K562 (cell line): ENCODE data around the gene TDRD9. TPM values are rescaled to one million over a fixed set of nuclear protein-coding genes. Genes with fewer than 3 reads are reported as not detected.

Source experiments
- ATAC-seq: fragments of 200-7000 bp; cut with Tn5 transposase; 3 replicates; pipeline ENCODE4 v1.9.1; 2020; ENCODE audit warnings: moderate library complexity
- BruUV-seq: library from RNA; stranded (reverse); fragments of 400-500 nt; replicated peaks from 2 replicates; lab custom pipeline; 2021; lab: Mats Ljungman, UMichigan
- CTCF ChIA-PET: fragments of 300-600 bp; formaldehyde crosslinking; extraction: SDS; loops from one replicate; lab custom pipeline; 2021; ENCODE audit warnings: low intra/inter-chr PET ratio; lab: Yijun Ruan, JAX
- POLR2A ChIA-PET: fragments of 300-600, 350-650 bp; sonication (Branson Sonifier 250); formaldehyde crosslinking; extraction: SDS; loops from one replicate; lab custom pipeline; 2021; ENCODE audit warnings: antibody characterized with exemption, inconsistent platforms; lab: Yijun Ruan, JAX
- DNase-seq, 4 experiments: peaks; one replicate each; pipeline versions ENCODE4 v3.0.0 to v3.0.0-alpha.2; 2011 to 2018; ENCODE audit warnings: low spot score in 3 of 4, mixed read lengths in 3 of 4; ENCODE audit errors: extremely low read depth in 1 of 4
- FAIRE-seq: peaks from 2 replicates; lab custom pipeline; 2011; peaks lifted over from hg19 to GRCh38; lab: Jason Lieb, UNC
- H2AFZ ChIP-seq: 2 replicates; pipeline ENCODE4 v1.6.0; 2011; ENCODE audit warnings: low read depth, low read length, control low read depth, inconsistent platforms
- H3K27ac ChIP-seq: fragments of 200-600 bp; 3 replicates; pipeline ENCODE4 v1.8.0; 2011; ENCODE audit warnings: low read depth, mild to moderate bottlenecking, control low read depth, inconsistent platforms, low read length, moderate library complexity, mixed read lengths; ENCODE audit errors: extremely low read depth
- H3K27me3 ChIP-seq, 2 experiments: fragments of 300-600 bp in 1 of 2; 2 replicates in 1 of 2; 3 replicates in 1 of 2; pipeline versions ENCODE4 v1.6.0 to v1.8.0; 2011; ENCODE audit warnings: inconsistent platforms in 2 of 2, low read length in 2 of 2, mild to moderate bottlenecking in 1 of 2, mixed read lengths in 1 of 2, moderate library complexity in 1 of 2; ENCODE audit not compliant: control insufficient read depth in 2 of 2, insufficient read depth in 2 of 2
- H3K36me3 ChIP-seq: fragments of 300-600 bp; 3 replicates; pipeline ENCODE4 v1.8.0; 2011; ENCODE audit warnings: mild to moderate bottlenecking, low read length, inconsistent platforms; ENCODE audit not compliant: control insufficient read depth, insufficient read depth
- H3K4me1 ChIP-seq, 2 experiments: fragments of 200-600 bp in 1 of 2; replicated peaks in 1 of 2; 2 replicates in 1 of 2; 3 replicates in 1 of 2; pipeline versions ENCODE4 v1.5.1 to v1.8.0; 2011; ENCODE audit warnings: inconsistent platforms in 2 of 2, low read length in 2 of 2, mild to moderate bottlenecking in 1 of 2, mixed read lengths in 1 of 2, moderate library complexity in 1 of 2; ENCODE audit not compliant: control insufficient read depth in 2 of 2, insufficient read depth in 2 of 2
- H3K4me2 ChIP-seq: 2 replicates; pipeline ENCODE4 v1.6.1; 2011; ENCODE audit warnings: low read length, control low read depth, inconsistent platforms, mixed read lengths; ENCODE audit not compliant: insufficient read depth
- H3K4me3 ChIP-seq: fragments of 200-600 bp; sonication (generic), shearing (Covaris generic); 2 replicates; pipeline ENCODE4 v1.5.1; 2016; ENCODE audit warnings: control low read depth, inconsistent platforms
- H3K79me2 ChIP-seq: fragments of 200-600 bp; 3 replicates; pipeline ENCODE4 v1.8.0; 2011; ENCODE audit warnings: low read length, inconsistent platforms; ENCODE audit not compliant: control insufficient read depth, insufficient read depth
- H3K9ac ChIP-seq, 2 experiments: 2 replicates each; pipeline versions ENCODE4 v1.6.0 to v1.6.1; 2011; ENCODE audit warnings: low read depth in 2 of 2, low read length in 2 of 2, control low read depth in 1 of 2, inconsistent platforms in 1 of 2, mild to moderate bottlenecking in 1 of 2, mixed read lengths in 1 of 2; ENCODE audit not compliant: insufficient read depth in 1 of 2
- H3K9me1 ChIP-seq: one replicate; pipeline ENCODE4 v1.6.0; 2011; ENCODE audit warnings: inconsistent platforms, mild to moderate bottlenecking, low read length, moderate library complexity; ENCODE audit not compliant: control insufficient read depth, insufficient read depth
- H3K9me3 ChIP-seq: replicated peaks from 2 replicates; pipeline ENCODE4 v1.5.1; 2011; ENCODE audit warnings: low read depth, low read length, inconsistent platforms; ENCODE audit not compliant: control insufficient read depth, insufficient read depth
- H4K20me1 ChIP-seq: replicated peaks from 2 replicates; pipeline ENCODE4 v1.6.1; 2011; ENCODE audit warnings: low read length, inconsistent platforms, mixed read lengths; ENCODE audit not compliant: control insufficient read depth, insufficient read depth
- CBFA2T2 ChIP-seq: fragments of 450-650 bp; conservative IDR thresholded peaks from 2 replicates; pipeline ENCODE4 v1.6.1; 2017; ENCODE audit warnings: mild to moderate bottlenecking
- CBFA2T3 ChIP-seq: fragments of 450-650 bp; IDR thresholded peaks from 2 replicates; pipeline ENCODE4 v1.6.1; 2017
- CHD4 ChIP-seq: fragments of 200-600 bp; sonication (generic); IDR thresholded peaks from 3 replicates; pipeline ENCODE4 v1.6.1; 2012; ENCODE audit warnings: low read depth, mild to moderate bottlenecking, mixed read lengths, low read length, inconsistent platforms; ENCODE audit not compliant: insufficient read depth, insufficient replicate concordance, poor library complexity, severe bottlenecking
- PHF21A ChIP-seq: fragments of 450-650 bp; IDR thresholded peaks from 2 replicates; pipeline ENCODE4 v1.6.1; 2017; ENCODE audit warnings: low read depth, borderline replicate concordance
- PTRF ChIP-seq: fragments of 450-650 bp; IDR thresholded peaks from 2 replicates; pipeline ENCODE4 v1.6.1; 2016; ENCODE audit warnings: mild to moderate bottlenecking, missing genetic modification characterization, missing compliant biosample characterization
- RFX5 ChIP-seq: IDR thresholded peaks from 2 replicates; pipeline ENCODE4 v1.6.1; 2011; ENCODE audit warnings: low read depth, mild to moderate bottlenecking, improper control_type of control experiment, low read length
- STAT5A ChIP-seq: IDR thresholded peaks from 2 replicates; pipeline ENCODE4 v1.6.1; 2012; ENCODE audit warnings: low read length, inconsistent platforms, borderline replicate concordance
- USF2 ChIP-seq: sonication (generic); formaldehyde crosslinking; IDR thresholded peaks from 2 replicates; pipeline ENCODE4 v1.5.0; 2020; ENCODE audit warnings: missing genetic modification reagents
- ZC3H4 ChIP-seq: sonication (generic); formaldehyde crosslinking; IDR thresholded peaks from 2 replicates; pipeline ENCODE4 v1.9.0; 2021; ENCODE audit warnings: missing genetic modification reagents, borderline replicate concordance
- ZFPM2 ChIP-seq: fragments of 250-450 bp; sonication (Bioruptor Pico); IDR thresholded peaks from 2 replicates; pipeline ENCODE4 v1.5.1; 2022; ENCODE audit warnings: mild to moderate bottlenecking
- ZNF143 ChIP-seq: sonication (generic); formaldehyde crosslinking; IDR thresholded peaks from 2 replicates; pipeline ENCODE4 v1.9.0; 2022; ENCODE audit warnings: mild to moderate bottlenecking, missing genetic modification reagents
- ZNF232 ChIP-seq: sonication (generic); formaldehyde crosslinking; IDR thresholded peaks from 2 replicates; pipeline ENCODE4 v1.8.0; 2022; ENCODE audit warnings: mild to moderate bottlenecking, missing genetic modification reagents
- WGBS: fragments of 100-300 bp; shearing (Covaris generic); methylation state at CpG from one replicate; pipeline ENCODE4 v1.1.6; 2016; ENCODE audit warnings: low coverage, mixed read lengths; ENCODE audit not compliant: insufficient coverage; ENCODE audit errors: missing lambda C conversion rate; 5-methylcytosine and 5-hydroxymethylcytosine counted together
- in situ Hi-C: fragments of 300-500 bp; cut with MboI; formaldehyde crosslinking; loops from 4 replicates; pipeline ENCODE4 v1.15.0; 2018; ENCODE audit warnings: inconsistent platforms, mixed read lengths
- intact Hi-C: fragments of 100-400 bp; cut with micrococcal nuclease; formaldehyde crosslinking; loops from 2 replicates; pipeline ENCODE4 v1.14.2; 2022
- polyA plus RNA-seq, 8 experiments: library from polyadenylated mRNA; depleted of rRNA in 4 of 8; stranded (reverse) in 5 of 8; unstranded in 3 of 8; fragments of >200 nt; fragmentation: Nextera tagmentation in 2 of 8; fragmentation: Illumina TruSeq in 1 of 8; extraction: Ambion mirVana in 2 of 8; extraction: Trizol in 1 of 8; gene quantifications; 2 replicates each; pipeline versions ENCODE4 v1.2.1 to v1.2.3, GENCODE V29; 2011 to 2014; ENCODE audit warnings: inconsistent platforms in 1 of 8, missing spikeins in 1 of 8
- total RNA-seq, 7 experiments: library from RNA; depleted of rRNA in 6 of 7; stranded (reverse); fragments of >200 nt in 6 of 7; fragmentation: Illumina TruSeq in 2 of 7; extraction: Trizol in 2 of 7; gene quantifications; 2 replicates each; pipeline versions ENCODE4 v1.2.1 to v1.2.3, GENCODE V29; 2011 to 2021; ENCODE audit warnings: low replicate concordance in 1 of 7
- TF ChIP-seq, protein P1 (sequence below): fragments of 250-450 bp; sonication (Bioruptor Pico); IDR thresholded peaks from 2 replicates; pipeline ENCODE4 v1.4.0; 2020
- TF ChIP-seq, protein P2 (sequence below): fragments of 250-450 bp; sonication (Bioruptor Pico); IDR thresholded peaks from 2 replicates; pipeline ENCODE4 v1.5.0; 2022; ENCODE audit warnings: mild to moderate bottlenecking
- TF ChIP-seq, protein P3 (sequence below): fragments of 450-650 bp; IDR thresholded peaks from 2 replicates; pipeline ENCODE4 v1.6.1; 2016

The TDRD9 gene
- total and polyA plus RNA-seq, 9 of the 15 experiments (the other 6 are each of a cell fraction or from before 2014, with no cell fraction given) = 0.04 to 0.14 (median 0.04) TPM; not detected in 5

- intact Hi-C loops = no loop called here
- Histone ChIP-seq H2AFZ (no peak overlapping the region), H3K4me1 (no peaks in the 10 kb centered on the region), H3K36me3 (no peaks in the 10 kb centered on the region), H3K27me3 (peaks cover 0 to 14% of the 10 kb centered on the region in 2 experiments; a peak in 2 of 5 replicates), H3K79me2 (no peaks in the 10 kb centered on the region), H4K20me1 (no peaks in the 10 kb centered on the region), H3K4me2 (no peak overlapping the region), H3K4me3 (no peak overlapping the region), H3K9me3 (no peaks in the 10 kb centered on the region), H3K27ac (no peak overlapping the region), H3K9ac (no peak overlapping the region), H3K9me1 (no peaks in the 10 kb centered on the region)
- POLR2A ChIA-PET = no interaction called here
- WGBS = 1% methylated on average over 8 of the region's 9 CpGs
- no peak for ATAC-seq
- CTCF ChIA-PET = no interaction called here
- no TSS peak for BruUV-seq
- FAIRE-seq = no peak
- DNase-seq = no peak
- in situ Hi-C loops = no loop called here
- TF ChIP-seq, protein P1, sequence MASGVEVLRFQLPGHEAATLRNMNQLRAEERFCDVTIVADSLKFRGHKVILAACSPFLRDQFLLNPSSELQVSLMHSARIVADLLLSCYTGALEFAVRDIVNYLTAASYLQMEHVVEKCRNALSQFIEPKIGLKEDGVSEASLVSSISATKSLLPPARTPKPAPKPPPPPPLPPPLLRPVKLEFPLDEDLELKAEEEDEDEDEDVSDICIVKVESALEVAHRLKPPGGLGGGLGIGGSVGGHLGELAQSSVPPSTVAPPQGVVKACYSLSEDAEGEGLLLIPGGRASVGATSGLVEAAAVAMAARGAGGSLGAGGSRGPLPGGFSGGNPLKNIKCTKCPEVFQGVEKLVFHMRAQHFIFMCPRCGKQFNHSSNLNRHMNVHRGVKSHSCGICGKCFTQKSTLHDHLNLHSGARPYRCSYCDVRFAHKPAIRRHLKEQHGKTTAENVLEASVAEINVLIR (CRISPR knock-in tag) = no peak
- TF ChIP-seq PTRF (no peak), RFX5 (no peak), ZFPM2 (CRISPR knock-in tag) (no peak), CBFA2T2 (no peak), PHF21A (no peak), STAT5A (no peak), ZC3H4 (no peak), CBFA2T3 (no peak), ZNF143 (CRISPR knock-in tag) (no peak), CHD4 (no peak), ZNF232 (CRISPR knock-in tag) (no peak), USF2 (no peak)
- TF ChIP-seq, protein P2, sequence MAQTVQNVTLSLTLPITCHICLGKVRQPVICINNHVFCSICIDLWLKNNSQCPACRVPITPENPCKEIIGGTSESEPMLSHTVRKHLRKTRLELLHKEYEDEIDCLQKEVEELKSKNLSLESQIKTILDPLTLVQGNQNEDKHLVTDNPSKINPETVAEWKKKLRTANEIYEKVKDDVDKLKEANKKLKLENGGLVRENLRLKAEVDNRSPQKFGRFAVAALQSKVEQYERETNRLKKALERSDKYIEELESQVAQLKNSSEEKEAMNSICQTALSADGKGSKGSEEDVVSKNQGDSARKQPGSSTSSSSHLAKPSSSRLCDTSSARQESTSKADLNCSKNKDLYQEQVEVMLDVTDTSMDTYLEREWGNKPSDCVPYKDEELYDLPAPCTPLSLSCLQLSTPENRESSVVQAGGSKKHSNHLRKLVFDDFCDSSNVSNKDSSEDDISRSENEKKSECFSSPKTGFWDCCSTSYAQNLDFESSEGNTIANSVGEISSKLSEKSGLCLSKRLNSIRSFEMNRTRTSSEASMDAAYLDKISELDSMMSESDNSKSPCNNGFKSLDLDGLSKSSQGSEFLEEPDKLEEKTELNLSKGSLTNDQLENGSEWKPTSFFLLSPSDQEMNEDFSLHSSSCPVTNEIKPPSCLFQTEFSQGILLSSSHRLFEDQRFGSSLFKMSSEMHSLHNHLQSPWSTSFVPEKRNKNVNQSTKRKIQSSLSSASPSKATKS = no peak
- TF ChIP-seq, protein P3, sequence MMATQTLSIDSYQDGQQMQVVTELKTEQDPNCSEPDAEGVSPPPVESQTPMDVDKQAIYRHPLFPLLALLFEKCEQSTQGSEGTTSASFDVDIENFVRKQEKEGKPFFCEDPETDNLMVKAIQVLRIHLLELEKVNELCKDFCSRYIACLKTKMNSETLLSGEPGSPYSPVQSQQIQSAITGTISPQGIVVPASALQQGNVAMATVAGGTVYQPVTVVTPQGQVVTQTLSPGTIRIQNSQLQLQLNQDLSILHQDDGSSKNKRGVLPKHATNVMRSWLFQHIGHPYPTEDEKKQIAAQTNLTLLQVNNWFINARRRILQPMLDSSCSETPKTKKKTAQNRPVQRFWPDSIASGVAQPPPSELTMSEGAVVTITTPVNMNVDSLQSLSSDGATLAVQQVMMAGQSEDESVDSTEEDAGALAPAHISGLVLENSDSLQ = no peak
Observed at GRCh38 chr14:104049576-104050240, 121.5 kb downstream of the TDRD9 start.
